ENCODE measurements around the gene KSR1.

- no peak for TF ChIP-seq EZH2 (IDR thresholded peaks at IDR 0.05)
- no peak for TF ChIP-seq POLR2AphosphoS5 (IDR thresholded peaks at IDR 0.05; ENCODE audit: borderline replicate concordance, low read depth, low read length)
These were observed 40.2 kb downstream of the KSR1 start for GRCh38 chr17:27496437-27496943.
